Body of pancreas (tissue), 4 donors: Measurements from ENCODE around the gene C2orf76. TPM values are rescaled to one million over a fixed set of nuclear protein-coding genes. Genes with fewer than 3 reads are reported as not detected.

Experiments
- ATAC-seq: fragments of 150-250 bp; one replicate; pipeline ENCODE4 v1.9.1; 2016
- DNase-seq, 4 donors: peaks; one replicate each; pipeline ENCODE4 v3.0.0-alpha.2; 2019
- H3K27ac ChIP-seq, 4 donors: fragments of 200-600 bp; sonication (generic); 1 replicate in 3 of 4; 2 replicates in 1 of 4; pipeline versions ENCODE4 v1.5.1 to v1.6.1; 2016 to 2019; ENCODE audit warnings: mild to moderate bottlenecking in 1 of 4, mixed read lengths in 1 of 4, moderate library complexity in 1 of 4
- H3K27me3 ChIP-seq, 2 donors: fragments of 200-600 bp; sonication (generic); one replicate each; pipeline ENCODE4 v1.6.0; 2016; ENCODE audit warnings: mild to moderate bottlenecking in 1 of 2
- H3K36me3 ChIP-seq, 2 donors: fragments of 200-600 bp; sonication (generic); replicated peaks in 1 of 2; 2 replicates each; pipeline ENCODE4 v1.5.1; 2016; ENCODE audit warnings: low read depth in 2 of 2; ENCODE audit not compliant: insufficient read depth in 1 of 2
- H3K4me1 ChIP-seq: fragments of 200-600 bp; sonication (generic); one replicate; pipeline ENCODE4 v1.6.0; 2016
- H3K4me3 ChIP-seq, 2 donors: fragments of 200-600 bp; sonication (generic); 1 replicate in 1 of 2; 2 replicates in 1 of 2; pipeline ENCODE4 v1.5.1; 2016 to 2019
- H3K9me3 ChIP-seq, 3 donors: fragments of 200-600 bp; sonication (generic); 1 replicate in 2 of 3; 2 replicates in 1 of 3; pipeline ENCODE4 v1.5.1; 2016
- CTCF ChIP-seq, 7 experiments: fragments of 450-650 bp in 4 of 7; fragments of 200-600 bp in 3 of 7; sonication (generic) in 3 of 7; IDR thresholded peaks; one replicate each; pipeline ENCODE4 v1.5.1; 2016 to 2019; ENCODE audit warnings: antibody characterized with exemption in 7 of 7
- POLR2A ChIP-seq, 3 donors: fragments of 450-650 bp; IDR thresholded peaks; one replicate each; pipeline ENCODE4 v1.6.1; 2016; ENCODE audit warnings: antibody characterized with exemption in 3 of 3, mild to moderate bottlenecking in 2 of 3
- WGBS, 2 donors: methylation state at CpG; one replicate each; pipeline ENCODE4 v1.1.5; 2017; 5-methylcytosine and 5-hydroxymethylcytosine counted together
- intact Hi-C: fragments of 100-400 bp; cut with DNase I; formaldehyde crosslinking; loops from one replicate; pipeline ENCODE4 v1.15.1; 2023
- total RNA-seq, 2 donors: library from RNA; depleted of rRNA; stranded (reverse); fragments of >200 nt; gene quantifications; one replicate each; pipeline ENCODE4 v1.1.0, GENCODE V29; 2016

The C2orf76 gene
- total RNA-seq, 2 donors from 2014 or later: 12.5 to 52.4 TPM

DNA sequence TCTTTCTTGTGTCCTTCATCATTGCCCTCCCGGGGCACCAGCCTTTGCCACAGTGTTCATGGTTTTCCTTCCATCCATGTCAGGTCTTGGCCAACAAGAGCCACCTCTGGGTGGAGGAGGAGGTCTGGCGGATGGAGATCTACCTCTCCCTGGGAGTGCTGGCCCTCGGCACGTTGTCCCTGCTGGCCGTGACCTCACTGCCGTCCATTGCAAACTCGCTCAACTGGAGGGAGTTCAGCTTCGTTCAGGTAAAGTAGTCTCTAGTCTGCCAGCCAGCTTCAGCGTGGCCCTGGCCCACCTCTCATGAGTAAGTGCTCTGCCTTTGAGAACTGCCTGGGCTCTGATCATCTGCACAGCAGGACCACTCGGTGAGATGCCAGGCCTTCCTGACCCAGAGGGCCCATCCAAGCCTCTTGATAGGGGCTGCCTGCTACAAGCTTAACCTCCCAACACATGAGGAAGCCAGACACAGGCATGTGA, 112.0 kb downstream of the C2orf76 start:
- TF ChIP-seq POLR2A (IDR thresholded peaks at IDR 0.05): no peak
- no peak for TF ChIP-seq CTCF (IDR thresholded peaks at IDR 0.05)
- DNase-seq (no peak), ATAC-seq (no peak)
- 81 to 92% methylated on average over 8 to 10 of the region's 10 CpGs for WGBS, 2 donors
- H3K27me3 ChIP-seq: no peaks in the 10 kb centered on the region
- no peaks in the 10 kb centered on the region for H3K9me3 ChIP-seq
- peaks cover 0 to 6% of the 10 kb centered on the region in 2 donors for H3K36me3 ChIP-seq
- intact Hi-C loops: no loop called here
- H3K27ac ChIP-seq: no peak overlapping the region
- no peaks in the 10 kb centered on the region for H3K4me1 ChIP-seq
- no peak overlapping the region for H3K4me3 ChIP-seq

GRCh38 chr2:119253760-119254600, 112.7 kb downstream of the C2orf76 start:
- no peaks in the 10 kb centered on the region for H3K27me3 ChIP-seq
- TF ChIP-seq CTCF (IDR thresholded peaks at IDR 0.05) (no peak), POLR2A (IDR thresholded peaks at IDR 0.05) (no peak)
- 88 to 89% methylated on average over 13 to 14 of the region's 14 CpGs for WGBS, 2 donors
- H3K4me3 ChIP-seq: no peak overlapping the region
- no peaks in the 10 kb centered on the region for H3K9me3 ChIP-seq
- ATAC-seq: no peak
- DNase-seq: no peak
- H3K4me1 ChIP-seq: no peaks in the 10 kb centered on the region
- intact Hi-C loops: no loop called here
- H3K36me3 ChIP-seq: peaks cover 0 to 9% of the 10 kb centered on the region in 2 donors
- H3K27ac ChIP-seq: no peak overlapping the region

DNA sequence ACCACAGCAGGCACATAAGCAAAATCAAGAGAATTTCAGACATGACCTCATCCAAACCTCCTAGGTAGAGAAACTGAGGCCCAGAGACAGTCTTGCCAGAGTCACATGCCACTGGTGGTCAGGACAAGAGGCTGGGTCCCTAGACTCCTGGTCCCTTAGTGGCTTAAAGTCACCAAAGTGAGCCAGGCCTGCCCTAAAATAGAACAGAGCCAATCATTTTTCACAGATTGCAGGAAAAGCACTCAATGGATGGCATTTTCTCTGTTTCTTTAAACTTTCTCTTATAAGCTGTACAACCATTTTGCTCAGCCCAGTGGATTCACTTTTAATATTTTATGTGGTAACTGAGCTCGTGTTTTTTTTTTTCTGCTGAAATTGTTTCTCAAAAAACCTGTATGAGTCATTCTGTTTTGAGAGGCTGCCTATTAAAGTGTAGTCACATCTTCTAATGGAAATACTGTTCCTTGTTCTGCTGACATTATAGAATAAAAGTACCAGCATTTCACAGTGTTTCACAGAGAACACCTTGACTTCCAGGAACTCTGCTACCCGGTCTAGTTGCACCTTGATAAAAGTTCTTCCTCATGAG, 113.4 kb downstream of the C2orf76 start:
- H3K36me3 ChIP-seq: peaks cover 0 to 9% of the 10 kb centered on the region in 2 donors
- TF ChIP-seq POLR2A (IDR thresholded peaks at IDR 0.05) (no peak), CTCF (IDR thresholded peaks at IDR 0.05) (no peak)
- H3K27ac ChIP-seq: no peak overlapping the region
- ATAC-seq (no peak), DNase-seq (no peak)
- intact Hi-C loops: no loop called here
- no peaks in the 10 kb centered on the region for H3K9me3 ChIP-seq
- WGBS, 2 donors: 33 to 68% methylated on average over 2 of the region's 2 CpGs
- H3K4me1 ChIP-seq: no peaks in the 10 kb centered on the region
- H3K27me3 ChIP-seq: no peaks in the 10 kb centered on the region
- no peak overlapping the region for H3K4me3 ChIP-seq

Other genes with a start within 250 kb of the C2orf76 start
- 1 to 10 TPM in 1 of 2 donors, not detected in 1; 1.0 TPM for gene C1QL2, start 208.1 kb downstream of the C2orf76 start, total RNA-seq
- gene STEAP3, start 143.0 kb downstream of the C2orf76 start, total RNA-seq: 10 to 100 TPM; 18.9 to 25.4 TPM
- 10 to 100 TPM; 51.4 to 62.8 TPM for gene DBI, start 143 bp upstream of the C2orf76 start, total RNA-seq
- gene TMEM37, start 65.0 kb upstream of the C2orf76 start, total RNA-seq: 10 to 100 TPM; 19.1 to 22.1 TPM
- 100 to 1,000 TPM in 1 of 2 donors, 10 to 100 TPM in 1; 69.0 to 183 TPM for gene SCTR, start 157.6 kb upstream of the C2orf76 start, total RNA-seq
- gene CFAP221, start 177.6 kb upstream of the C2orf76 start, total RNA-seq: 10 to 100 TPM; 12.2 to 21.5 TPM